ENCODE results near the gene SGCA. TPM values are rescaled to one million over a fixed set of nuclear protein-coding genes. Genes with fewer than 3 reads are reported as not detected.
A peak's percentile ranks its signal among the peaks of the same experiment; 100 is the strongest.

The SGCA gene
- 0.24 TPM in 1 of 2 replicates, not detected in the other for total RNA-seq (2021)
- long read RNA-seq: 0 reads

GRCh38 chr17:50165867-50166517 lies at the start of gene SGCA:
Gene SGCA (plus strand): TSS chr17:50166005. CDS start chr17:50166041, 36 bp downstream.
- Histone ChIP-seq H3K4ac (ENCODE audit: low read depth, low read length) (no peak within 1 kb of the TSS), H3T11ph (ENCODE audit: low read length) (no peak within 1 kb of the TSS), H3K9ac (ENCODE audit: extremely low read depth, insufficient read length, low read length) (no peak within 1 kb of the TSS), H2BK120ac (ENCODE audit: low read depth, low read length, poor library complexity, severe bottlenecking) (no peak within 1 kb of the TSS), H3K27me3 (ENCODE audit: insufficient read depth, low read length) (no peaks in the 10 kb centered on the region; the same call in 1 of the 2 replicates), H2BK5ac (ENCODE audit: insufficient read length, low read length) (no peak within 1 kb of the TSS), H3K18ac (ENCODE audit: insufficient read length, low read depth, low read length) (no peak within 1 kb of the TSS), H3K79me1 (ENCODE audit: insufficient read depth, low read depth, low read length, poor library complexity, severe bottlenecking) (no peaks in the 10 kb centered on the region), H3K23me2 (ENCODE audit: insufficient read length, low read depth, low read length, poor library complexity, severe bottlenecking) (peaks cover 9% of the 10 kb centered on the region), H3K14ac (ENCODE audit: insufficient read depth, low read length) (no peak within 1 kb of the TSS), H2BK15ac (ENCODE audit: low read depth, low read length) (no peak within 1 kb of the TSS), H3K79me2 (ENCODE audit: insufficient read depth, low read length) (no peaks in the 10 kb centered on the region), H4K91ac (ENCODE audit: insufficient read length, low read depth, low read length) (no peak within 1 kb of the TSS), H4K8ac (replicated peaks; ENCODE audit: insufficient read length, low read depth, low read length) (no peak within 1 kb of the TSS), H2BK20ac (ENCODE audit: low read depth, low read length, poor library complexity, severe bottlenecking) (no peak within 1 kb of the TSS), H2AK5ac (ENCODE audit: insufficient read length, low read length) (no peak within 1 kb of the TSS), H3K4me1 (ENCODE audit: insufficient read depth, low read length) (peaks cover 3% of the 10 kb centered on the region; the same call in 1 of the 2 replicates), H3K23ac (ENCODE audit: insufficient read length, low read depth, low read length) (no peak within 1 kb of the TSS), H2AFZ (ENCODE audit: low read length) (no peak within 1 kb of the TSS), H3K27ac (ENCODE audit: insufficient read length, low read depth, low read length) (no peak within 1 kb of the TSS), H3K4me2 (ENCODE audit: insufficient read depth, insufficient read length, low read length) (no peak within 1 kb of the TSS), H4K5ac (ENCODE audit: insufficient read length, low read depth, low read length) (no peak within 1 kb of the TSS), H3K9me3 (ENCODE audit: control insufficient read depth, low read depth, low read length) (no peaks in the 10 kb centered on the region), H3K56ac (ENCODE audit: insufficient read length, low read depth, low read length) (no peak within 1 kb of the TSS), H2BK12ac (ENCODE audit: insufficient read length, low read depth, low read length) (no peak within 1 kb of the TSS), H4K20me1 (ENCODE audit: control insufficient read depth, insufficient read depth, insufficient read length) (no peaks in the 10 kb centered on the region)
- TF ChIP-seq CTCF (conservative IDR thresholded peaks at IDR 0.05): no peak
- no CpG with 5 or more reads among the region's 15 CpGs for WGBS (ENCODE audit: extremely low coverage, insufficient read length, low lambda C conversion rate)
- DNase-seq: no peak
- no peak within 1 kb of the TSS; a peak in 1 of 5 replicates for H3K4me3 Mint-ChIP-seq
- H3K36me3 Mint-ChIP-seq (ENCODE audit: insufficient read depth in 1 of 3, low read depth in 3 of 3): no peaks in the 10 kb centered on the region
- peaks cover 18% of the 10 kb centered on the region for H3K27me3 Mint-ChIP-seq (ENCODE audit: low read depth)
- no peaks in the 10 kb centered on the region; a peak in 1 of 5 replicates for H3K9me3 Mint-ChIP-seq
- H3K4me1 Mint-ChIP-seq: peaks cover 18 to 51% of the 10 kb centered on the region in 2 experiments
- H3K27ac Mint-ChIP-seq: peak within 1 kb of the TSS; percentile 5 to 47 (median 45); a peak in 3 of 7 replicates

Measured in H9 (cell line).